GM12892 (cell line): ENCODE results near the gene TRPV5.

ENCODE experiments used
- POLR2A ChIP-seq: IDR thresholded peaks from 2 replicates; pipeline ENCODE4 v1.6.1; 2011; ENCODE audit warnings: low read depth, low read length, control low read depth
- POLR2AphosphoS5 ChIP-seq: IDR thresholded peaks from 2 replicates; pipeline ENCODE4 v1.6.1; 2011; ENCODE audit warnings: low read depth, low read length, control low read depth

DNA sequence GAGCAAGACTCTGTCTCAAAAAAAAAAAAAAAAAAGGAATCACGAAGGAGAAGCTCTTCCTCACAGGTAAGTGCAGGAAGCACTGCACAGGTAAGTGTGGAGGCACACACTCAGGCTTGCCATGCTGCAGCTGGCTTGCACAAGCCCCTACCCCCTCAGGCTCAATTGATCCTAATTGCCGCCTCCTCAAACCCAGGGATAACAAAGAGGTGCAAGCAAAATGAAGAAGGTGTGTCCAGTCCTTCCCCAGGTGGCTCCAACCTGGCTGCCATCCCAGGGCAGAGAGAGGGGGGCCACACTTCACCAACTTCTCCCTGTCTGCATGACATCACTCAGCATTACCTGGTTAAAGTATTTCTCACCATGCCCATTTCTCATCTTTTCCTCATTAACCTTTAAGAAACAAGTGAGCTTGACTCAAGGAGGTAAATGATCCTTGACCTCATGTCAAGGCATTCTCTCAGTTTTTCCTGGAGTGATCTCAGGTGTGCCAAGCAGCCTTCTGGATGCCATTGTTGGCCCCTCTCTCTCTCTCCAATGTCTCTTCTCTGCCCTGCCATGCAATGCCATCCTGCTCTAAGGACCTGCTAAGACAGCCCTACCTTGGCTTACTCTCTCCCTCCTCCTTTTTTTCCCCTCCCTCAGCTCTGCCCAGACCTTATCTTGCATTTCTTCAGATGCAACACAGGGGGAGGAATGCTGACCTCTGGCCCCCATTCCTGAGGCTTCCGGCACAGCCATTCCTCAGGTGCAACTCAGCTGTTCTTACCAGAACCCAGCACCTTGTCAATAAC, 35.0 kb downstream of the TRPV5 start:
- TF ChIP-seq POLR2AphosphoS5 (no peak), POLR2A (no peak)
